LNCAP (cell line): ENCODE results near the gene SLC6A4.

Experiments
- TF ChIP-seq, protein P1 (sequence below): fragments of 450-650 bp; IDR thresholded peaks from 2 replicates; pipeline ENCODE4 v1.5.1; 2017; ENCODE audit warnings: mild to moderate bottlenecking

The SLC6A4 gene

DNA sequence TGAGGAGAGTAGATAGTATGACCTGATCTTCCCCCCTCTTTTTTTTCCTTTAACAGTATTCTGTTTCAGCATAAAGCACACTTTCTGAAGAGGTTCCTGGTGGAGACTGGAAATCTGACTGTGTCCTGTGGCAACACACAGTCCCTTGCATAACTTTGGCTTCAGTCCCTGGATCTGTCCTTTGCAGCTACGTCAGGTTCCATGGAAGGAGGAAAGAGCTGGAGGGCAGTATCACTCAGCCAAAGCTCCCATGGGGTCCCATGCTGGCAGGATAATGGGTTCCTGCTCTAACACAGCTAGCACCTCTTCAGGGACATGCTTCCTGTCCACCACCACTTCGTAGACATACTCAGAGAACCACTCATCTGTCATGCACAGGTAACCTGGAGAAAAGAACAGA lies 13.3 kb upstream of the SLC6A4 start:
- TF ChIP-seq, protein P1, sequence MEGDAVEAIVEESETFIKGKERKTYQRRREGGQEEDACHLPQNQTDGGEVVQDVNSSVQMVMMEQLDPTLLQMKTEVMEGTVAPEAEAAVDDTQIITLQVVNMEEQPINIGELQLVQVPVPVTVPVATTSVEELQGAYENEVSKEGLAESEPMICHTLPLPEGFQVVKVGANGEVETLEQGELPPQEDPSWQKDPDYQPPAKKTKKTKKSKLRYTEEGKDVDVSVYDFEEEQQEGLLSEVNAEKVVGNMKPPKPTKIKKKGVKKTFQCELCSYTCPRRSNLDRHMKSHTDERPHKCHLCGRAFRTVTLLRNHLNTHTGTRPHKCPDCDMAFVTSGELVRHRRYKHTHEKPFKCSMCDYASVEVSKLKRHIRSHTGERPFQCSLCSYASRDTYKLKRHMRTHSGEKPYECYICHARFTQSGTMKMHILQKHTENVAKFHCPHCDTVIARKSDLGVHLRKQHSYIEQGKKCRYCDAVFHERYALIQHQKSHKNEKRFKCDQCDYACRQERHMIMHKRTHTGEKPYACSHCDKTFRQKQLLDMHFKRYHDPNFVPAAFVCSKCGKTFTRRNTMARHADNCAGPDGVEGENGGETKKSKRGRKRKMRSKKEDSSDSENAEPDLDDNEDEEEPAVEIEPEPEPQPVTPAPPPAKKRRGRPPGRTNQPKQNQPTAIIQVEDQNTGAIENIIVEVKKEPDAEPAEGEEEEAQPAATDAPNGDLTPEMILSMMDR, result no peak

DNA sequence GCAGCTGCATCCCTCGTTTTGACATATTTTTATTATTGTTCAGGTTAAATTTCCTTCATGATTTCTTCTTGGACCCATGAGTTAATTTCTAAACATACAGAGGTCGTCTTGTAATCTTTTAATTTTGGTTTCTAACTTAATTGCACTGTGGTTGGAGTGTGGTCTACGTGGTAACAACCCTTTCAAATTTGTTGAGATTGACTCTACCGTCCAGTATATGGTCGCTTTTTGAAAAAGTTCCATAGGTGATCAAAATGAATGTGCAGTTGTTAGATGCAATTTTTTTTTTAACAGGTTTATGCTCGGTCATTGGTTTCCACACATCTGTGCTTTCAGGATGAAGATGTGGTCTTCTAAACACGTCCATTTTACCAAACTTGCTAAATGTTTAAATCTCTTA lies 11.0 kb upstream of the SLC6A4 start:
- TF ChIP-seq, protein P1, result no peak

DNA sequence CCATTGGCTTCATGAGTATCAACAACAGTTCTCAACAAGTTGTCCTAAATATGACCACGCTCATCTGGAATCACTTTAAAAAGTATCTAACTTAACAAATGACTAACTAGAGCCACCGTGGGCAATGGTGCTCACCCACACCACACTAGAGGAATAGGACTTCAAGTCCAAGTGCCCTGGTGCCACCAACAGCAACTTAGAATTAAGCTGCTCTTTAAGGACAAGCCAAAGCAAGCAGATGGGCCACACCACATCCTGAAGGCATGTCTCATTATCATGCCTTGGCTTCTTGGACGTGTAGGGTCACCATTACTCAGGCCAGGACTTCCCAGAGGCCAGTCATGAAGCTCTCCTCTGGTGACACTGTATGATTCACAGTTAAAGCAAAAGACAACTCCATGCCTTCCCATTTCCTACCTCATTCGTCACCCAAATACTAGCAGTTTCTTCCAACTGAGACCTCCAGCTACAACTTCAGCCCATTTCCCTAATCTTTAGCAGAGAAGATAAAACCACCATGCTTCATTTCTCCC lies 9.4 kb upstream of the SLC6A4 start:
- TF ChIP-seq, protein P1, result no peak

DNA sequence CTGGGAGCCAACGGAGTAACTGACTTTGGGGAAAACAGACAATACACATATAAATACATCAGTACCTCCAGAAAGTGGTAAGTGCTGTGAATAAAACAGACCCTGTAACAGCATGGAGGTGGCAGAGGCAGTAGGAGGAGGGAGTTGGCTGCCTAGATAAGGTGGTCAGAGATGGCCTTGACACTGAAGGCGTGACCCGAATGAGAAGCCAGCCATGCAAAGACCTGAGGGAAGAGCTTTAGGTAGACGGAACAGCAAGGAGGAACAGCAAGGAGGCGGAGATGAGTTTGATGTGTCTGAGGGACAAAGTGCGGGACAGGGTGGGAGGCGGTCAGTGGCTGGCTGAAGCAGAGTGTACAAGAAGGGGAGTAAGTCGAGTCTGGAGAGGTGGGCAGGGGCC lies 8.1 kb upstream of the SLC6A4 start:
- TF ChIP-seq, protein P1, result no peak

DNA sequence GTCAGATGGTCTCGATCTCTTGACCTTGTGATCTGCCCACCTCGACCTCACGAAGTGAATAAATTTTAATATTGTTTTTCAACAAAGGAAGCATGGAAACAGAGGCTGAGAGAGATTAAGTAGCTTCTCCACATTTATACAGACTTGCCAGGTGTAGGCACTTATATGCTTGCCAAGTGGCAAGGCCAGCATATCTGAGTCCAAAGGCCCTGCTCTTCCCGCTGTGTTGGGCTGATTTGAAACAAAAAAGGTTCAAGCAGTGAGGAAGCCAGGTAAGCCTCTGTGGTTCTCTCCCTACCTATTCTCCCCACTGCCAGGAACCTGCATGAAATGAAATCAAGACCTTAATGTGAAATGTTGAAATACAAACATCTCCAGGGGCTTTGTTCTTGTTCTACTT lies 7.5 kb upstream of the SLC6A4 start:
- TF ChIP-seq, protein P1, result no peak

DNA sequence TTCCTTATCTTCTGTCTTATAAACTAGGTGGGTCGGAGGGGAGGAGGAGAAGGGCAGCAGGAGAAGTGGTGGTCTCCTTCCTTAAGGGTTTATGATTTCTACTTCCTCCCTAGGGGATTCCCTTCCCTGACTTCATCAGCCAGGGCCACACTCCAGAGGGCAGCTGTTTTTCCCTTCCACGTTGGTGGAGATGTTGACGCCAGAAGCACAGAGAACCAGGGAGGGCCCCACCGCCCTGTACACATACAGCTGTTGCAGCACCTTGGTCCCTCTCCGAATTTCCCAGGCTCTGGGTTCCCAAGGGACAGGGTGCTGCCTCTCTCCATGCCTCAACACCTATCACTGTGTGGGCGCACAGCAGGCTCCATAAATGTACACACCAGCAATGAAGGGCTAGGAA lies 5.6 kb upstream of the SLC6A4 start:
- TF ChIP-seq, protein P1, result no peak

DNA sequence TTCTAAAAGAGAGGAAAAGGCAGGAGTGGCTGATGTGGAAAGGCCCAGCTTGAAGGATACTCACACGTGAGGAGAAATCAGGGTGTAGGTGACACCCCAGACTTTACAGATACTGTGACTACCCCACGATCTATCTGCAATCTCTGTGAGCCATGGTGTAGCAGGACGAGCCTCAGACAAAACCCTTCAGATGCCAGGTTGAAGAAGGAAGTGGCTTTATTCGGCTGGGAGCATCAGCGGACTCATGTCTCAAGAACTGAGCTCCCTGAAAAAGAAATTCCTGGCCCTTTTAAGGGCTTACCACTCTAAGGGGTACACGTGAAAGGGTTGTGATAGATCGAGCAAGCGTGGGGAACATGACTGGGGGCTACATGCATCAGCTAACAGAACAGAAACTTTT lies 4.7 kb upstream of the SLC6A4 start:
- TF ChIP-seq, protein P1, result no peak

DNA sequence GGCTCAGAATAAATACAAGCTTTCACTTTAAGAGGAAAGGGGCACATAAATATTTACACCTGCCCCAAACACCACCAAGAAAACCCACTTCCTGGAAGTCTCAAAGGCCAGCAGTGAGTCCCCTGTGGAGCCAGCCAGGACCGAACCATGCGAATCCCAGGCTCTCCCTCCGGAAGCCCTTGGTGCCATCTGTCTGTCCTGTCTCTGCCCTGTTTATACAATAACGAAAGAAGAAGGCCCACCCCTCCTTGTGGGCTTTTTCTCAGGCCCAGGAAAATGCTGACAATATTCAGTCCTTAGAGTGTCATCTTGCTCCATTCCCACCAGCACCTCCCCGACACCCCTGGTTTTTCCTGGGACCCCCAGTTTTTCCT lies 3.6 kb upstream of the SLC6A4 start:
- TF ChIP-seq, protein P1, result no peak
